ENCODE measurements around the gene SLC16A3.

DNA sequence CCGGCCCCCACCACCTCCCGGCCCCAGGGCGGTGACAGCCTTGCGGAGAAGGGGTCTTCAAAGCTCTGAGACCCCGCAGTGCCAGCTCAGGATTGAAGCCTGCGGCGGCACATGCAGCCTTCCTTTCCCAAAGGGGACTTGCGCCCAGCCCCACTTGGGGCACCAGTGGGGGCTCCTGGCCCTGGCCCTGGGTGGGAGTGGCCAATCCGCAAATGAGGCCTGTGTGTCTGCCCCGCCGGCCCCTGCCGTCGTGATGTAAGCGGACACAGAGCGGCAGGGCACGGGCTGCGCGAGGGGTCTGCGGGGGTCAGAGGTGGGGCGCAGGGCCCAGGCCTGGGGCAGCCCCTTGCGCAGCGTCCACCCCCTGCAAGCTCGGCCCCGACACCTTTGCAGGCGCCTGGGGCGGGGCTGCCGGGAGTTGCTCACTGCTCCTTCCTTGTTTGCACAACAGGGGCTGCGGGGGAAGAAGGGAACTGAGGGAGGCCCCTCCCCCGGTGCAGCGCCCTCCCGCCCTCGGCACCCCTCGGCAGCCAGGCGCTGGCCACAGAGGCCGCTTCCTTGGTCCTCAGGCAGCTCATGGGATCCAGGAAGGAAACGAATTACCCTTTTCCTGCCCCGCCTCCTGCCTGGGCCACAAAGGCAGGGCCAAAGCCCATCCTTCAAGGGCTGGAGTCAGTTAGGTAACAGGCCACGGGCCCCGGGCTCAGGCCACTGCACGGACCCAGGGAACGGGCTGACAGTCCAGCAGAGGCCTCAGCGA, 2.9 kb downstream of the SLC16A3 start:
- TF ChIP-seq CTCF (IDR thresholded peaks at IDR 0.05) = no peak
- TF ChIP-seq POLR2A (IDR thresholded peaks at IDR 0.05) = peak; percentile 69
- TF ChIP-seq POLR2AphosphoS5 (IDR thresholded peaks at IDR 0.05) = peak; percentile 51

Data from prostate gland (tissue), 2 donors.